Measurements from ENCODE around the gene TMPRSS11D. TPM values are rescaled to one million over a fixed set of nuclear protein-coding genes. Genes with fewer than 3 reads are reported as not detected.

TMPRSS11D gene
- total and polyA plus RNA-seq, 2 of the 4 experiments (the other 2 are of a cell fraction), result not detected

DNA sequence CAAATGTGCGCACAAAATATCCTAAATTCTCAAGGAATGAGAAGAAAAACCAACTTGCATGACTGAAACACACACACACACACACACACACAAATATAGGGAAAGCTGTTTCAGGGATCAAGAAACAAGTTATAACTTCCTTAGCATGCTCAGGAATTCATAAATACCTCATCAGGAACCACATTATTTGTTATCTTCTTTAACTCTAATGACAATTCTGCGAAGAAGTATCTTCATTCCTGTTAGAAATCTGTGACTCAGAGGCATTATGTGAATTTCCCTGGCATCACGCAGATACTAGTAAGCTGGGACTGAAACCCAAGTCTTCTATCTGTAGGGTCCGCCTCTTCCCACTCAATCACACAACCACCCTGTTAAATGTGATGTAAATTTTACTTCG, 49.2 kb upstream of the TMPRSS11D start (continued):
- TF ChIP-seq, protein P1, sequence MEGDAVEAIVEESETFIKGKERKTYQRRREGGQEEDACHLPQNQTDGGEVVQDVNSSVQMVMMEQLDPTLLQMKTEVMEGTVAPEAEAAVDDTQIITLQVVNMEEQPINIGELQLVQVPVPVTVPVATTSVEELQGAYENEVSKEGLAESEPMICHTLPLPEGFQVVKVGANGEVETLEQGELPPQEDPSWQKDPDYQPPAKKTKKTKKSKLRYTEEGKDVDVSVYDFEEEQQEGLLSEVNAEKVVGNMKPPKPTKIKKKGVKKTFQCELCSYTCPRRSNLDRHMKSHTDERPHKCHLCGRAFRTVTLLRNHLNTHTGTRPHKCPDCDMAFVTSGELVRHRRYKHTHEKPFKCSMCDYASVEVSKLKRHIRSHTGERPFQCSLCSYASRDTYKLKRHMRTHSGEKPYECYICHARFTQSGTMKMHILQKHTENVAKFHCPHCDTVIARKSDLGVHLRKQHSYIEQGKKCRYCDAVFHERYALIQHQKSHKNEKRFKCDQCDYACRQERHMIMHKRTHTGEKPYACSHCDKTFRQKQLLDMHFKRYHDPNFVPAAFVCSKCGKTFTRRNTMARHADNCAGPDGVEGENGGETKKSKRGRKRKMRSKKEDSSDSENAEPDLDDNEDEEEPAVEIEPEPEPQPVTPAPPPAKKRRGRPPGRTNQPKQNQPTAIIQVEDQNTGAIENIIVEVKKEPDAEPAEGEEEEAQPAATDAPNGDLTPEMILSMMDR (conservative IDR thresholded peaks at IDR 0.05; ENCODE audit: low read depth, low read length), result no peak
- no peak for TF ChIP-seq CHD1 (IDR thresholded peaks at IDR 0.05; ENCODE audit: low read depth, low read length)

DNA sequence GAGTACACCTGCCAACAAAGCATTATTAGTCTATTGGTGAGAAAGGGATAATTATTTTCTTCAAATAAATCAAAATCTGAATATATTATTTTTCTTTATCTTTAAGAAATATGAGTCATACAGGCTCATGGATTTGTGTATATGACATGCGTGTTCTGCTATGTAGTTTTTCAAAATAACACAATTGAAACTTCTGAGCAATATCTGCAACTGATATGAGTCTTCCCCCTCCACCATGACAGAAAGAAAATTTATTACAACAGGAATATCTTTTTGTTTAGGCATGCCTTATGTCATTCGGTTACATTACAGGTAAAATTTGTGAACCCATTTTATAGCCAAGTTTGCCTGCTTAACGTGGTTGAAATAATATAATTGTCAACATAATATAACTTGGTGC, 47.5 kb upstream of the TMPRSS11D start:
- Histone ChIP-seq H2BK120ac (ENCODE audit: low read depth, low read length) (no peak overlapping the region), H2BK20ac (ENCODE audit: low read depth, low read length) (no peak overlapping the region), H3K4me2 (ENCODE audit: low read depth, low read length) (no peak overlapping the region), H2AK5ac (ENCODE audit: low read depth, low read length) (no peak overlapping the region), H4K5ac (ENCODE audit: low read depth, low read length) (no peak overlapping the region), H4K91ac (ENCODE audit: insufficient read depth, low read depth, low read length) (no peak overlapping the region), H3K9me1 (ENCODE audit: insufficient read depth, low read length) (no peaks in the 10 kb centered on the region), H2BK15ac (ENCODE audit: low read depth, low read length) (no peak overlapping the region), H3K23ac (ENCODE audit: low read depth, low read length) (no peak overlapping the region), H3K4me3 (ENCODE audit: insufficient read depth, low read depth, low read length) (no peak overlapping the region), H4K8ac (ENCODE audit: low read depth in 2 of 2, low read length in 2 of 2) (no peak overlapping the region), H2AK9ac (replicated peaks; ENCODE audit: low read depth, low read length, poor library complexity) (no peak overlapping the region), H3K4ac (ENCODE audit: low read depth, low read length) (no peak overlapping the region), H2BK5ac (ENCODE audit: low read depth, low read length, poor library complexity, severe bottlenecking) (no peak overlapping the region), H3K14ac (replicated peaks; ENCODE audit: low read depth, low read length) (no peak overlapping the region), H3K18ac (ENCODE audit: low read depth, low read length) (no peak overlapping the region), H3K79me1 (ENCODE audit: low read depth in 1 of 2, low read length in 2 of 2) (no peaks in the 10 kb centered on the region), H3K27me3 (ENCODE audit: control insufficient read depth, insufficient read depth, low read length) (no peaks in the 10 kb centered on the region; the same call in 1 of the 2 replicates), H3K56ac (ENCODE audit: extremely low read depth, insufficient read depth, low read length) (no peak overlapping the region), H3K9ac (ENCODE audit: low read depth, low read length) (no peak overlapping the region), H3K27ac (ENCODE audit: insufficient read depth, low read length) (no peak overlapping the region), H3K36me3 (ENCODE audit: control insufficient read depth, insufficient read depth, low read length) (no peaks in the 10 kb centered on the region), H4K20me1 (ENCODE audit: insufficient read depth, low read length) (no peaks in the 10 kb centered on the region), H3K4me1 (ENCODE audit: control insufficient read depth, insufficient read depth, low read length) (no peaks in the 10 kb centered on the region), H2AFZ (replicated peaks; ENCODE audit: low read length, poor library complexity) (no peak overlapping the region), H3K9me3 (ENCODE audit: control insufficient read depth, insufficient read depth, low read length) (no peaks in the 10 kb centered on the region)
- intact Hi-C loops (cut with micrococcal nuclease), result no loop called here
- no peak for DNase-seq
- in situ Hi-C loops (cut with MboI; ENCODE audit: low sequenced_read_pairs), result no loop called here
- no TSS peak for BruUV-seq (replicated peaks)
- WGBS, 2 experiments (ENCODE audit: extremely low coverage in 2 of 2, insufficient read length in 1 of 2), result no CpG with 5 or more reads among the region's 3 CpGs
- ChIA-PET CTCF (no interaction called here), POLR2A (ENCODE audit: unreplicated experiment) (no interaction called here)
- dilution Hi-C loops (cut with HindIII; ENCODE audit: low sequenced_read_pairs, unreplicated experiment), result no loop called here
- ATAC-seq (ENCODE audit: low read depth), result no peak
- TF ChIP-seq, protein P2, sequence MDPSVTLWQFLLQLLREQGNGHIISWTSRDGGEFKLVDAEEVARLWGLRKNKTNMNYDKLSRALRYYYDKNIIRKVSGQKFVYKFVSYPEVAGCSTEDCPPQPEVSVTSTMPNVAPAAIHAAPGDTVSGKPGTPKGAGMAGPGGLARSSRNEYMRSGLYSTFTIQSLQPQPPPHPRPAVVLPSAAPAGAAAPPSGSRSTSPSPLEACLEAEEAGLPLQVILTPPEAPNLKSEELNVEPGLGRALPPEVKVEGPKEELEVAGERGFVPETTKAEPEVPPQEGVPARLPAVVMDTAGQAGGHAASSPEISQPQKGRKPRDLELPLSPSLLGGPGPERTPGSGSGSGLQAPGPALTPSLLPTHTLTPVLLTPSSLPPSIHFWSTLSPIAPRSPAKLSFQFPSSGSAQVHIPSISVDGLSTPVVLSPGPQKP (IDR thresholded peaks at IDR 0.05; ENCODE audit: borderline replicate concordance, low read depth, low read length), result no peak
- no peak for TF ChIP-seq CEBPB (IDR thresholded peaks at IDR 0.05; ENCODE audit: low read depth, low read length)
- TF ChIP-seq, protein P3, sequence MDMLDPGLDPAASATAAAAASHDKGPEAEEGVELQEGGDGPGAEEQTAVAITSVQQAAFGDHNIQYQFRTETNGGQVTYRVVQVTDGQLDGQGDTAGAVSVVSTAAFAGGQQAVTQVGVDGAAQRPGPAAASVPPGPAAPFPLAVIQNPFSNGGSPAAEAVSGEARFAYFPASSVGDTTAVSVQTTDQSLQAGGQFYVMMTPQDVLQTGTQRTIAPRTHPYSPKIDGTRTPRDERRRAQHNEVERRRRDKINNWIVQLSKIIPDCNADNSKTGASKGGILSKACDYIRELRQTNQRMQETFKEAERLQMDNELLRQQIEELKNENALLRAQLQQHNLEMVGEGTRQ (IDR thresholded peaks at IDR 0.05; ENCODE audit: low read depth, low read length), result no peak
- TF ChIP-seq POLR2A (IDR thresholded peaks at IDR 0.05; ENCODE audit: low read depth, low read length), result no peak
- TF ChIP-seq, protein P1 (conservative IDR thresholded peaks at IDR 0.05; ENCODE audit: low read depth, low read length), result no peak
- no peak for TF ChIP-seq SMC3 (IDR thresholded peaks at IDR 0.05; ENCODE audit: low read depth, low read length)
- no peak for TF ChIP-seq RFX5 (IDR thresholded peaks at IDR 0.05; ENCODE audit: low read depth, low read length)
- no peak for TF ChIP-seq FOS (IDR thresholded peaks at IDR 0.05; ENCODE audit: low read depth, low read length)
- no peak for TF ChIP-seq RAD21 (IDR thresholded peaks at IDR 0.05; ENCODE audit: low read length)
- no peak for TF ChIP-seq RCOR1 (IDR thresholded peaks at IDR 0.05; ENCODE audit: insufficient replicate concordance, low read length)
- no peak for TF ChIP-seq MAZ (IDR thresholded peaks at IDR 0.05; ENCODE audit: borderline replicate concordance, low read depth, low read length)
